ENCODE data around the gene TMPRSS2.

GRCh38 chr21:41445465-41445862 lies 62.5 kb downstream of the TMPRSS2 start:
- TF ChIP-seq CTCF (IDR thresholded peaks at IDR 0.05) (no peak), ZFX (IDR thresholded peaks at IDR 0.05; ENCODE audit: borderline replicate concordance) (no peak)
